GM20000 (cell line): ENCODE data around the gene CCNB2.

Source experiments
- DNase-seq: peaks from one replicate; pipeline ENCODE4 v3.0.0; 2012; ENCODE audit warnings: low spot score
- CTCF ChIP-seq: IDR thresholded peaks from 2 replicates; pipeline ENCODE4 v1.5.1; 2012; ENCODE audit warnings: mild to moderate bottlenecking, control low read depth; ENCODE audit errors: extremely low read depth, missing control alignments

Gene CCNB2

GRCh38 chr15:59173194-59173593 lies 68.2 kb downstream of the CCNB2 start:
- DNase-seq: no peak
- TF ChIP-seq CTCF: no peak

- TF ChIP-seq CTCF: no peak
- no peak for DNase-seq
These were observed 69.3 kb downstream of the CCNB2 start for GRCh38 chr15:59174151-59174834.
